Fibroblast of the conjunctiva (primary cell): Measurements from ENCODE around the gene UTS2R.
A peak's percentile ranks its signal among the peaks of the same experiment; 100 is the strongest.

Experiments used
- DNase-seq: peaks from one replicate; pipeline ENCODE4 v3.0.0-alpha.2; 2010; ENCODE audit warnings: low read depth

Gene UTS2R

DNA sequence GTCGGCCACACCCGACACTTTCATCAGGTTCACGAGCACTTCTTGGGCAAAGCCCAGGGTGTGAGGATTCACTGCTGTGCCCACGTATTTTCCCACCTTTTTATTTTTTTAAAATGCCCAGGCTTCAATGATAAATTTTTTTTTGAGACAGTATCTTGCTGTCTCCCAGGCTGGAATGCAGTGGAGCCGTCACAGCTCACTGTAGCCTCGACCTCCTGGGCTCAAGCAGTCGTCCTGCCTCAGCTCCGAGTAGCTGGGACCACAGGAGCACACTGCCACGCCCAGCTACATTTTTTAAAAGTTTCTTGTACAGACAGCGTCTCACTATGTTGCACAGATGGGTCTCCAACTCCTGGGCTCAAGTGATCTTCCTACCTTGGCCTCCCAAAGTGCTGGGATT lies 17.8 kb downstream of the UTS2R start:
- DNase-seq = no peak

- no peak for DNase-seq
Measured at GRCh38 chr17:82390015-82390859, 18.7 kb downstream of the UTS2R start.

DNA sequence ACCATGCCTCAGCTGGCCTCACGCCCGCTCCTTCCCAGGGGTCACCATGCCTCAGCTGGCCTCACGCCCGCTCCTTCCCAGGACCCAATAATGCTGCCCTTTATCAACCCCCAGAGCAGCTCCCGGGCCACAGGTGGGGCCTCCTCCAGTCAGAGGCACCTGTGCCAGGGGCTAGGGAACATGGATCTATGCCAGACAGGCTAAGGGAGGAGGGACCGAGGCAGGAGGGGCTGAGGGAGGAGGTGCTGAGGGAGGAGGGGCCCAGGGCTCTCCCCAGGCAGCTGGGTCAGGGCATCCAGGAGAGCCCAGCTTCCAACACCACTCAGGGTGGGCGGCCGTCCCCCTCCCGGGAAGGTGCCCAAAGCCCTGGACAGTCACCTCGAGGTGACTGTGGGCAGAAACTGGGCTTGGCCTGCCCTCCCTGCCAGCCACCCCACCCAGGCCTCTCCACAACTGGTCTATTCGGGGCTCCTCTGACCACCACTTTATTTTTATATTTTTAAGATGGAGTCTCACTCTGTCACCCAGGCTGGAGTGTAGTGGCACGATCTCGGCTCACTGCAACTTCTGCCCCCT lies 19.4 kb downstream of the UTS2R start:
- no peak for DNase-seq

- DNase-seq = no peak
Measured at GRCh38 chr17:82391496-82392066, 20.0 kb downstream of the UTS2R start.

DNA sequence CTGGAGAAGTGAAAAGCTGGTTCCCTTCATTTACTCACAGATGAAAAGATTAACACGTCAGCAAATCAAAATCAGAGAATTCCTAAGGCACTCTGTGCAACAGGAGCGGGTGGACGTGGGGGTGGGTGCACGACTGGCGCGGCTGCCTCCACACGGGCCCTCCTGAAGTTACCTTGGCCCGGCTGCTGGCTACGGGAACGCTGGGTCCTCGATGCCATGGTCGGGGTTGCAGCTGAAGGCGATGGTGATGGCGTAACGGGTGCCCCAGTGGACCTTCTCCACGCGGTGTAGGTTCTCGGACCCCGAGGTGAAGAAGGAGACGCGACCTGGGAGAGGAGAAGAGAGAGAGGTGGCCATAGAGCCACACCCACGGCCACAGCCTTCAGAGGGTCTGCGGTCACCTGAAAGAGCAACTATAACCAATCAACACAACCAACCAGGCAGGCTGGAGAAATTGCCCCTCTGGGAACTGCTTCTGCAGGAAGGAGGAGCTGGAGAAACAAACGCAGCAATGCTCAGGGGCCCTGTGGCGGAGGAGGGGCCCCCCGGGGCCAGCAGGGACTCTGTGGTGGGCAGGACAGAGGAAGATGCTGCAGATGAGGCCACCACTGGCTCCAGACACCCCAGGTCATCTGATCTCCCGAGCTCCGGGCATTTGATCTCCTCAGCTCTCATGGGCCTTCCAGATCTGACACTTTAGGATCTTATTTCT lies 20.8 kb downstream of the UTS2R start:
- DNase-seq = no peak

GRCh38 chr17:82392941-82393340 lies 21.4 kb downstream of the UTS2R start:
- DNase-seq = no peak

- DNase-seq = no peak
Measured at GRCh38 chr17:82394278-82394677, 22.7 kb downstream of the UTS2R start.

DNA sequence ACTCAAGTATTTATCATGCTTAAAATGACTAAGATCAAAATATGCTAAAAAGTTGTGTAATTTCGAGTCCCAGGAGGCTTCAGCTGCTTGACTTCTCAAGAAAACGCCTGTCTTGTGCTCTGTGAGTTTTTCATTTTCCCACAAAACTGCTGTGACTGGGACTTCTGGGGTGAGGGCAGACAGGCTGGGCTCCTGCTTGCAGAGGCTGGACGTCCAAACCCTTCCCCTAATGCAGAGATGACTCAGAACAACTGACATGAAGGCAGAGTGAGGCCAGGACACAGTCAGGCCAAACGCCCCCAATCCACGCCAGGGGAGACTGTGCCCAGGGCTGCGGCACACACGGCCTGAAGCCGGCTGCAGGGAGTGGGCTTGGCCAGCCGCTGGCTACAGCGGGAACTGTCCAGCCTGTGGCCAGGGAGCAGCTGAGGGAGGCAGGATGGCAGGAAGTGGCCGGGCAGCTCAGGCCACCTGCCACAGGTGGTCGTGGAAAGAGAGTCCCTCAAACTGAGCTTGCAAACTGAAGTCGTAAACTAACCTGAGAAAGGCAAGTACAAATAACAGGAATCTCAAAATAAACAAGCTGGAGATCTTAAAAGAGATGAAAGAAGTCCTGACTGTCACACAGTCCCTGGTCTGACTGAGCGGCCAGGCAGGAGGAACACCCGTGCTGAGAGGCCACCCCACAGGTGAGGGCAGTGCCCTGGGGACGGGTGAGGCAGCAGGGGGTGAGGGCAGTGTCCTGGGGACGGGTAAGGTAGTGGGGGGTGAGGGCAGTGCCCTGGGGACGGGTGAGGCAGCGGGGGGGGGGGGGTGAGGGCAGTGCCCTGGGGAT lies 25.3 kb downstream of the UTS2R start:
- peak; percentile 96 for DNase-seq

DNA sequence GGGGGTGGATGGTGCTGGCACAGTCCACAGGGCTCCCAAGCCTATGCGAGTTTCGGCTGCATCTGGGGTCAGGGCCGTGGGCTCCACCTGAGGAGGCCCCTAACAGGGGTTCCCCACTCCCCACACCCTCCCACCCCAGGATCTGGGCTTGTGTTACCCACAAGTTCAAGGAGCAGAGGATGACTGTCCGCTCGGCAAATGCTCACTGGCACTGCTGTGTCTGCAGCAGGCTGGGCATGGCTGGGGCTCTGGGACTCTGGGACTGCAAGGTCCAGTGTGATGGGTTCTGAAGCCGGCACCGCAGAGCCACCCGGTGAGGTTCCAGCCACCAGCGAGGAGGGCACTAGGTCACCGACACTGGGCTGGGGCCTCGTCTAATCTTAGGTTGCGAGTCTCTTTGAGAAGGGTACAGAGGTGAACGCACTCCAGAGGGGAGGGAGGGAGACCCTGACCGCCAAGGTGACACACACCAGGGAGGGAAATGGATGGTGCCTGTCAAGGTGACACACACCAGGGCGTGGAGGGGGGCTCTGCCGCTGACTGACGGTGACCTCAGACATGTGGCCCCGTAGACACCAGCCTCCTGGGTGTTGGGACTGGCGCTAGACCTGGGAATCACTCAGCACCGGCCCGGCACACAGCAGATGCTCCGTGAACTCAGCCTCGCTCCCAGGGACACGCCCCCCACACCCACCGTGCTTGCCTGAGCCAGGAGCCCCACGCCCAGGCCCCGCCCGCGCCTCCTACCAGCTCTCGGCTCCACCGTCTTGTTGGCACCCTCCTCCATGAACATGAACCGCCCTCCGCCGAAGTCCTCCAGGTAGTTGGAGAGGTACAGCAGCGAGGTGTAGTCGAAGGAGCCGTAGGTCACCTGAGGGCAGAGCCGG lies 26.1 kb downstream of the UTS2R start:
- DNase-seq = no peak

GRCh38 chr17:82399041-82399441 lies 27.5 kb downstream of the UTS2R start:
- peak; percentile 96 for DNase-seq

DNA sequence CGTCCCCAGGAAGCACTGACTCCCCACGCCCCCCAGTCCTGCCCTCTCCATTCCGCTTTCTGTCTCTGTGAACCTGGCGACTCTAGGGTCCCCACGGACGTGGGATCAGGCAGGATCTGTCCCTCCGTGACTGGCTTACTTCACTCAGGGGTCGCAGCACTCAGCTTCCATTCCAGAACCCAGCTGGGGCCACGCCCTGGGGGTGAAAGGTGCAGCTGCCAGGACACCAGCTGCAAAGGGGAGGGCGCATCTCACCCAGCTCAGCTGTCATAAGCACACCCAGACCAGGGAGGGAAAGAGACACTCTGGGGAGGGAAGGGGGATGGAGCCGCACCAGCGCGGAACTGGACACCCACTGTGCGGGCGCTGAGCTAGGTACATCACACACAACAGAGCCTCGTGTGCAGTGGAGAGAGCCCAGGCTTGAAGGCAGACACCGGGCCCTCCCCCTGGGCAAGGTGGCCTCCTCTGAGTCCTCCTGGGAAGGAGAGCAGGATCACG lies 28.1 kb downstream of the UTS2R start:
- DNase-seq = no peak

DNA sequence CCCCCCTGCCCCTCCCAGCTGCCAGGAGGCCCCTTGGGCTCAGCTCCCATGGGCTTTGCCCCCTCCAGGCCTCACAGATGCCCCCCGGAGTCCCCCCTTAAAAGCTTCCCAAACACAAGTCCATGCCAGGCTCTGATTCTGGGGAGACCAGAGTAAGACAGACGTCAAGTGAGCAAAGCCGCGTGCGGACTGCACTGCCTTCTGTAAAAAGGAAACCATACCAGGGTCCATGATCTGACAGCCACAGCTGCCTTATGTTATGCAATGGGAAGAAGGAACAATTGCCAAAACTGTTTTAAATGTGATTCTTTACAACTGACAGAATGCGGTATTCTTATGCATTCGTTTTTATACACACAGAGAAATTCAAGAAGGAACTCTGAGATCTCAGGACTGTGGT lies 28.6 kb downstream of the UTS2R start:
- no peak for DNase-seq

- DNase-seq = no peak
Measured at GRCh38 chr17:82400830-82401229, 29.3 kb downstream of the UTS2R start.

- no peak for DNase-seq
Measured at GRCh38 chr17:82402865-82403264, 31.3 kb downstream of the UTS2R start.

DNA sequence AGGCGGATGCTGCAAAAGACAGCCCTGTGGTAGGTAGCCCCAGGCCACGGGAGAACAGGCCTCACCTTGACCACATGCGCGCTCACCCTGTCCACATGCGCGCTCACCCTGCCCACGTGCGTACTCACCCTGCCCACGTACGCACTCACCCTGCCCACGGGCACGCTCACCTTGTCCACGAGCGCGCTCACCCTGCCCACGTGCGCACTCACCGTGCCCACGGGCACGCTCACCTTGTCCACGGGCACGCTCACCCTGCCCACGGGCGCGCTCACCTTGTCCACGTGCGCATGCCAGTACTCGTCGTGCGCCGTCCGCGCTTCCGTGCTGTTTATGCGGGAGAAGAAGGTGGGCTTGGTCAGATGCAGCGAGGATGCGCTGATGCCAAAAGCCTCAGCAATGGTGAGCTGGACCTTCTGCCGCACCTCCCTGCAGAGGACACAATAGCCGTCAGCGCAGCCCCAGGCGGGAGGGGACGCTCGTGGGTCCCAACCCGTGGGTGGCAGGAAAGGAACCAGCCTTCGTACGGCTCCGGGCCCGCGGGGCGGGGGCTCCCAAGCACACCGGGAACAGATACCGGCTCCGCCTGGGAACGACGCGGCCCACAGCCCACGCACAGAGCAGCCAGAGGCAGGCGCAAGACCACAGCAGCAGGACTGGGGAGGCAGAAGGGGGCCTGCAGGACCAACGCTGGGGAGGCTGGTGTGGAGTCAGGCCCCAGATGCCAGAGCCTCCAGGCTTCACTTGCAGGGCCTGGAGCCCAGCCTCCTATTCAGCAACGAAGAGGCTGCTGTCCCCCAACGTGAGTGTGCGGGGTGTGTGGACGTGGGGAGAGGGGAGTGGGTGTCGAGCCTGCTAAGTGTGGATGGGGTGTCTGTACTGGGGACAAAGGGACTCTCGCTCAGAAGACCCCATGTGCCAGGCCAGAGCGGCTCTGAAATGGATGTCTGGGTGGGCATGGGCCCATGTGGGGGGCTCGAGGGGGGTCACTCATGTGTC lies 32.4 kb downstream of the UTS2R start:
- DNase-seq = no peak

DNA sequence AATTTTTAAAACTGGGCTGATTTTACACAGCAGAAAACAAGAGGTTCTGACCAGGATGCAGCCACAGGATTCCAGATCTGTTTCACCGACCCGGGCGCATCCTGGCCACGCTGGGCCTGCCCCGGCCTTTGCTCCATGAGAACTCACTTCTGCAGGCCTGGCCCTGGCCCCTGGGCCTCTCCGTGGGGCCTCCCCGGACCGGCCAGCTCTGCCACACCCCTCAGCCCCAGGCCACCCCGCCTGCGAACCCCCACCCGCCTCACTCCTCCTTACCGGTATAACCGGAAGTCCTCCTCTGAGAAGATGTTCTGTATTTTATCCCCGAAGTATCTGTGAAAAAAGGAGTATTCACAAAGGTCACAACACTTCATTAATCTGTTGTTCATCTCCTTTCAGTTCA lies 33.5 kb downstream of the UTS2R start:
- no peak for DNase-seq

DNA sequence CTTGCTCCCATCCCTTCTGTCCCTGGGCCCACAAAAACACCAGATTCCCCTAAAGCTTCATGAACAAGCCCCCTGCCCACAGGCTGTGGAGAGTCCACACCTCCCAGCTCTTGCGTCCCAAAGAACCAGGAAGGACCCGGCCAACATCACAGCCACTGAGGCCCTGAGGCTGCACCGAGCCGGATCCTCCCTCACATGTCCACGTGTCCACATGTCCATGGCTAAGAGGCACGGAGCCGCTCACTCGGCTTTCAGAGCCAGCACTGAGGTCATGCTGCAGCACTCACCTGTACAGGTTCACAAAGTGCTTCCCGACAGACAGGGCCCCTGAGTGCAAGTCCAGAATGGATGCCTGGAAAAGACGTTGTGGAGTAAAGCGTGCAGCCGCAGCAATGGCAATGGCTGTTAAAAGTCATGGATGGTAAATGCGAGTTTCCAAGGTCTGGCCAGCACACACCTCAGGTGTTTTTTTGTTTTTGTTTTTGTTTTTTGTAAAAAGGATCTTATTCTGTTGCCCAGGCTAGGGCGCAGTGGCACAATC lies 34.6 kb downstream of the UTS2R start:
- DNase-seq = no peak

GRCh38 chr17:82407255-82407654 lies 35.7 kb downstream of the UTS2R start:
- DNase-seq = no peak

GRCh38 chr17:82408288-82408937 lies 36.8 kb downstream of the UTS2R start:
- no peak for DNase-seq
